H1 (cell line): ENCODE measurements around the gene CACUL1. TPM values are rescaled to one million over a fixed set of nuclear protein-coding genes. Genes with fewer than 3 reads are reported as not detected.

Experiments used
- CTCF ChIA-PET: fragments of 300-600 bp; sonication (Branson Sonifier 250); formaldehyde crosslinking; loops from one replicate; lab custom pipeline; 2021; ENCODE audit not compliant: partially characterized antibody; lab: Charles Lee
- POLR2A ChIA-PET: fragments of 300-600 bp; sonication (Branson Sonifier 250); formaldehyde crosslinking; loops from one replicate; lab custom pipeline; 2021; ENCODE audit warnings: inconsistent platforms; ENCODE audit not compliant: partially characterized antibody; lab: Charles Lee
- DNase-seq, 2 experiments: peaks; one replicate each; pipeline versions ENCODE4 v3.0.0 to v3.0.0-alpha.2; 2010 to 2022; ENCODE audit warnings: low spot score in 2 of 2, low read depth in 1 of 2, mixed read lengths in 1 of 2
- FAIRE-seq: peaks from 2 replicates; lab custom pipeline; 2011; peaks lifted over from hg19 to GRCh38; lab: Jason Lieb, UNC
- H2AFZ ChIP-seq: 2 replicates; pipeline ENCODE4 v1.8.1; 2012; ENCODE audit warnings: low read length, inconsistent platforms
- H2AK5ac ChIP-seq: 2 replicates; pipeline ENCODE4 v1.6.1; 2013; ENCODE audit warnings: low read depth, low read length
- H2BK120ac ChIP-seq: replicated peaks from 2 replicates; pipeline ENCODE3; 2013; ENCODE audit warnings: low read depth, low read length, inconsistent platforms
- H2BK12ac ChIP-seq: 2 replicates; pipeline ENCODE4 v1.6.1; 2013; ENCODE audit warnings: low read depth, low read length
- H2BK15ac ChIP-seq: 2 replicates; pipeline ENCODE4 v1.6.1; 2013; ENCODE audit warnings: low read length
- H2BK20ac ChIP-seq: 2 replicates; pipeline ENCODE4 v1.6.1; 2013; ENCODE audit warnings: low read length
- H2BK5ac ChIP-seq: 2 replicates; pipeline ENCODE4 v1.6.1; 2013; ENCODE audit warnings: low read depth, low read length
- H3K14ac ChIP-seq: 2 replicates; pipeline ENCODE4 v1.6.1; 2013; ENCODE audit warnings: inconsistent platforms; ENCODE audit not compliant: insufficient read length
- H3K18ac ChIP-seq: 2 replicates; pipeline ENCODE4 v1.6.1; 2013; ENCODE audit warnings: low read length; ENCODE audit errors: extremely low read depth
- H3K23ac ChIP-seq: 2 replicates; pipeline ENCODE4 v1.6.1; 2013; ENCODE audit warnings: inconsistent platforms; ENCODE audit not compliant: insufficient read length
- H3K23me2 ChIP-seq: 2 replicates; pipeline ENCODE4 v1.6.1; 2013; ENCODE audit warnings: low read depth, low read length
- H3K27ac ChIP-seq: 2 replicates; pipeline ENCODE4 v1.6.1; 2011; ENCODE audit warnings: low read depth, low read length, inconsistent platforms
- H3K27me3 ChIP-seq, 4 experiments: replicated peaks in 1 of 4; 1 replicate in 1 of 4; 2 replicates in 3 of 4; pipeline versions ENCODE4 v1.6.1 to v1.8.1; 2011 to 2013; ENCODE audit warnings: low read length in 3 of 4, mild to moderate bottlenecking in 3 of 4, inconsistent platforms in 2 of 4, mixed read lengths in 2 of 4, moderate library complexity in 1 of 4; ENCODE audit not compliant: control insufficient read depth in 3 of 4, insufficient read depth in 3 of 4; ENCODE audit errors: extremely low read depth in 1 of 4
- H3K36me3 ChIP-seq, 4 experiments: 2 replicates each; pipeline versions ENCODE4 v1.6.1 to v1.8.1; 2011 to 2013; ENCODE audit warnings: mild to moderate bottlenecking in 4 of 4, low read length in 3 of 4, moderate library complexity in 2 of 4, control low read depth in 1 of 4, inconsistent platforms in 1 of 4; ENCODE audit not compliant: insufficient read depth in 4 of 4, control insufficient read depth in 2 of 4
- H3K4ac ChIP-seq: replicated peaks from 2 replicates; pipeline ENCODE3; 2013; ENCODE audit warnings: low read length, low read depth, mixed read lengths, inconsistent platforms; ENCODE audit not compliant: insufficient read length
- H3K4me1 ChIP-seq, 4 experiments: replicated peaks in 1 of 4; 1 replicate in 1 of 4; 2 replicates in 3 of 4; pipeline versions ENCODE4 v1.6.1 to v1.8.1; 2011 to 2013; ENCODE audit warnings: low read length in 3 of 4, inconsistent platforms in 2 of 4, mixed read lengths in 1 of 4; ENCODE audit not compliant: insufficient read depth in 4 of 4, control insufficient read depth in 3 of 4
- H3K4me2 ChIP-seq, 2 experiments: 2 replicates each; pipeline versions ENCODE4 v1.6.1 to v1.8.1; 2011 to 2013; ENCODE audit warnings: low read depth in 2 of 2, low read length in 2 of 2, control low read depth in 1 of 2, inconsistent platforms in 1 of 2, mild to moderate bottlenecking in 1 of 2; ENCODE audit not compliant: insufficient read depth in 1 of 2
- H3K4me3 ChIP-seq, 4 experiments: fragments of 200-600, 300-600 bp in 1 of 4; sonication (generic), shearing (Covaris generic), sonication (Bioruptor Twin) in 1 of 4; 2 replicates each; pipeline versions ENCODE4 v1.5.1 to v1.8.1; 2011 to 2016; ENCODE audit warnings: low read length in 4 of 4, low read depth in 3 of 4, control low read depth in 2 of 4, inconsistent platforms in 2 of 4, mild to moderate bottlenecking in 2 of 4, mixed read lengths in 1 of 4, moderate library complexity in 1 of 4; ENCODE audit not compliant: insufficient read depth in 2 of 4; ENCODE audit errors: extremely low read depth in 1 of 4
- H3K56ac ChIP-seq: replicated peaks from 2 replicates; pipeline ENCODE3; 2013; ENCODE audit warnings: low read depth, mild to moderate bottlenecking, mixed read lengths, low read length, inconsistent platforms; ENCODE audit not compliant: insufficient read length
- H3K79me1 ChIP-seq: 2 replicates; pipeline ENCODE4 v1.6.1; 2013; ENCODE audit warnings: low read depth, low read length, control low read depth
- H3K79me2 ChIP-seq, 2 experiments: 2 replicates each; pipeline versions ENCODE4 v1.6.1 to v1.8.1; 2012 to 2013; ENCODE audit warnings: low read length in 2 of 2, mild to moderate bottlenecking in 2 of 2, inconsistent platforms in 1 of 2; ENCODE audit not compliant: insufficient read depth in 2 of 2, control insufficient read depth in 1 of 2
- H3K9ac ChIP-seq, 4 experiments: replicated peaks in 1 of 4; 1 replicate in 1 of 4; 2 replicates in 3 of 4; pipeline versions ENCODE4 v1.6.1 to v1.8.1; 2011 to 2013; ENCODE audit warnings: low read depth in 3 of 4, low read length in 3 of 4, control low read depth in 2 of 4, mild to moderate bottlenecking in 2 of 4, moderate library complexity in 2 of 4, inconsistent platforms in 1 of 4; ENCODE audit errors: extremely low read depth in 1 of 4
- H3K9me3 ChIP-seq, 2 experiments: 2 replicates each; pipeline versions ENCODE4 v1.6.1 to v1.8.1; 2012 to 2013; ENCODE audit warnings: mild to moderate bottlenecking in 2 of 2, moderate library complexity in 2 of 2, control low read depth in 1 of 2, inconsistent platforms in 1 of 2, low read depth in 1 of 2, low read length in 1 of 2, mixed read lengths in 1 of 2; ENCODE audit not compliant: insufficient read depth in 2 of 2
- H4K20me1 ChIP-seq, 2 experiments: replicated peaks in 1 of 2; 2 replicates each; pipeline versions ENCODE3 to v1.8.1; 2011 to 2013; ENCODE audit warnings: inconsistent platforms in 2 of 2, low read length in 2 of 2, mild to moderate bottlenecking in 1 of 2; ENCODE audit not compliant: insufficient read depth in 2 of 2, control insufficient read depth in 1 of 2
- H4K5ac ChIP-seq: 2 replicates; pipeline ENCODE4 v1.6.1; 2013; ENCODE audit warnings: low read length, low read depth, mixed read lengths, inconsistent platforms; ENCODE audit not compliant: insufficient read length
- H4K8ac ChIP-seq: 2 replicates; pipeline ENCODE4 v1.8.0; 2013; ENCODE audit warnings: mild to moderate bottlenecking, moderate library complexity, low read length, inconsistent platforms; ENCODE audit not compliant: insufficient read depth; ENCODE audit errors: extremely low read depth
- H4K91ac ChIP-seq: replicated peaks from 2 replicates; pipeline ENCODE3; 2013; ENCODE audit warnings: low read length, mixed read lengths, inconsistent platforms; ENCODE audit not compliant: insufficient read length
- CEBPB ChIP-seq: IDR thresholded peaks from 2 replicates; pipeline ENCODE4 v1.6.1; 2012; ENCODE audit warnings: low read depth, low read length
- CTCF ChIP-seq, 3 experiments: IDR thresholded peaks; 1 replicate in 2 of 3; 2 replicates in 1 of 3; pipeline versions ENCODE4 v1.5.1 to v1.6.1; 2011; ENCODE audit warnings: low read length in 3 of 3, mild to moderate bottlenecking in 3 of 3, inconsistent platforms in 2 of 3, low read depth in 1 of 3, moderate library complexity in 1 of 3; ENCODE audit not compliant: insufficient read depth in 1 of 3; ENCODE audit errors: control extremely low read depth in 1 of 3
- MAX ChIP-seq: IDR thresholded peaks from 2 replicates; pipeline ENCODE4 v1.6.1; 2012; ENCODE audit warnings: inconsistent platforms
- RAD21 ChIP-seq, 2 experiments: IDR thresholded peaks in 1 of 2; conservative IDR thresholded peaks in 1 of 2; 2 replicates each; pipeline ENCODE4 v1.6.1; 2011; ENCODE audit warnings: low read depth in 2 of 2, low read length in 2 of 2, improper control_type of control experiment in 1 of 2, inconsistent platforms in 1 of 2, mild to moderate bottlenecking in 1 of 2, moderate library complexity in 1 of 2
- WGBS, 2 experiments: shearing (Covaris generic) in 1 of 2; methylation state at CpG; one replicate each; pipeline versions ENCODE4 v1.1.6 to v1.1.7; 2013 to 2015; ENCODE audit warnings: low lambda C conversion rate in 2 of 2, mixed read lengths in 2 of 2, inconsistent platforms in 1 of 2, low coverage in 1 of 2, missing lambda C conversion rate in 1 of 2; ENCODE audit not compliant: insufficient replicate concordance in 2 of 2, insufficient coverage in 1 of 2, insufficient read length in 1 of 2; ENCODE audit errors: extremely low coverage in 1 of 2, missing lambda C conversion rate in 1 of 2; 5-methylcytosine and 5-hydroxymethylcytosine counted together
- polyA plus RNA-seq, 7 experiments: library from polyadenylated mRNA; depleted of rRNA in 3 of 7; stranded (reverse) in 5 of 7; unstranded in 2 of 7; fragments of >200 nt in 5 of 7; fragments of 200-250 nt in 2 of 7; gene quantifications; 1 replicate in 5 of 7; 2 replicates in 1 of 7; 4 replicates in 1 of 7; pipeline versions ENCODE4 v1.2.1 to v1.2.3, GENCODE V29; 2011 to 2013; ENCODE audit warnings: missing spikeins in 2 of 7, mixed read lengths in 2 of 7
- total RNA-seq: library from RNA; stranded (reverse); fragmentation: NEBNext Ultra II Directional; extraction: Animal tissue kit (Norgen Biotek cat#: 25700); gene quantifications from 2 replicates; pipeline ENCODE4 v1.2.1, GENCODE V29; 2021

The CACUL1 gene
- total and polyA plus RNA-seq, 2 of the 8 experiments (the other 6 are each of a cell fraction or from before 2014, with no cell fraction given) = 6.5 to 34.2 TPM

- peaks cover 0 to 24% of the 10 kb centered on the region in 2 experiments; a peak in 2 of 4 replicates for H3K79me2 ChIP-seq
- H4K8ac ChIP-seq = no peak overlapping the region
- H2BK20ac ChIP-seq = no peak overlapping the region
- H3K14ac ChIP-seq = no peak overlapping the region
- H4K5ac ChIP-seq = no peak overlapping the region
- no peak overlapping the region for H2BK5ac ChIP-seq
- H2BK120ac ChIP-seq = no peak overlapping the region
- H4K20me1 ChIP-seq = peaks cover 0 to 3% of the 10 kb centered on the region in 2 experiments
- no peak overlapping the region for H2BK15ac ChIP-seq
- no peak overlapping the region for H3K18ac ChIP-seq
- no peaks in the 10 kb centered on the region for H3K9me3 ChIP-seq
- no peak overlapping the region for H3K23ac ChIP-seq
- DNase-seq (peak in 1 of 2 experiments; percentile 69), FAIRE-seq (no peak)
- WGBS, 2 experiments = 90% methylated on average over 14 of the region's 14 CpGs; no CpG with 5 or more reads in 1 of the 2 experiments
- no peaks in the 10 kb centered on the region for H3K27me3 ChIP-seq
- H2BK12ac ChIP-seq = no peak overlapping the region
- no peak overlapping the region for H2AFZ ChIP-seq
- no peak overlapping the region for H3K4ac ChIP-seq
- H3K79me1 ChIP-seq = peaks cover 2% of the 10 kb centered on the region; the same call in 1 of the 2 replicates
- H3K4me2 ChIP-seq = no peak overlapping the region
- no peak overlapping the region for H3K4me3 ChIP-seq
- no peaks in the 10 kb centered on the region for H3K23me2 ChIP-seq
- no peak overlapping the region for H4K91ac ChIP-seq
- TF ChIP-seq MAX (peak; percentile 39; the same call in 1 of the 2 replicates), CEBPB (no peak), RAD21 (IDR thresholded peaks at IDR 0.05 in 1 of 2, conservative IDR thresholded peaks at IDR 0.05 in 1 of 2; ENCODE audit: low read depth in 2 of 2, low read length in 2 of 2) (peak; percentile 64 to 73), CTCF (IDR thresholded peaks at IDR 0.05; ENCODE audit: control extremely low read depth in 1 of 3, insufficient read depth in 1 of 3, low read depth in 1 of 3, low read length in 3 of 3) (peak; percentile 62 to 87 (median 70))
- TF ChIP-seq, all 59 proteins: peak for 3
- peak overlapping the region in 1 of 4 experiments; percentile 27; a peak in 2 of 7 replicates for H3K9ac ChIP-seq
- ChIA-PET POLR2A (interaction anchor here (0.9 to 1.3 kb wide), 2 partner anchors 11 to 144 kb away, joined by 3 to 4 read pairs; no protein-coding TSS in a partner anchor), CTCF (interaction anchor here (0.6 to 3.9 kb wide), 27 partner anchors 7 to 173 kb away, joined by 3 to 39 read pairs (median 5); partner anchors contain the start of genes CACUL1 and PRLHR)
- H3K4me1 ChIP-seq = peaks cover 0 to 2% (median 0%) of the 10 kb centered on the region in 4 experiments; a peak in 1 of 7 replicates
- H3K56ac ChIP-seq = no peak overlapping the region
- peaks cover 0 to 2% (median 0%) of the 10 kb centered on the region in 4 experiments; a peak in 3 of 8 replicates for H3K36me3 ChIP-seq
- H2AK5ac ChIP-seq = no peak overlapping the region
- H3K27ac ChIP-seq = no peak overlapping the region; the same call in 1 of the 2 replicates
Observed at GRCh38 chr10:118712930-118713634, 41.7 kb downstream of the CACUL1 start.
